Small intestine (tissue), 7 donors: ENCODE measurements around the gene LETMD1. TPM values are rescaled to one million over a fixed set of nuclear protein-coding genes. Genes with fewer than 3 reads are reported as not detected.
"Not testable (repeated sequence)": the region's sequence is repeated elsewhere in the genome, so short reads cannot be mapped to it uniquely, and the experiment has no call there.

ENCODE experiments used
- DNase-seq, 2 donors: peaks; one replicate each; pipeline versions ENCODE4 v3.0.0 to v3.0.0-alpha.2; 2013
- FAIRE-seq: peaks from 2 replicates; lab custom pipeline; 2012; peaks lifted over from hg19 to GRCh38; lab: Jason Lieb, UNC
- H3K27ac ChIP-seq, 3 donors: one replicate each; pipeline ENCODE4 v1.5.1; 2013; ENCODE audit warnings: low read length in 2 of 3, mild to moderate bottlenecking in 2 of 3, control low read depth in 1 of 3, inconsistent platforms in 1 of 3, low read depth in 1 of 3, moderate library complexity in 1 of 3
- H3K27me3 ChIP-seq, 3 donors: one replicate each; pipeline ENCODE4 v1.6.1; 2013; ENCODE audit warnings: low read length in 3 of 3, inconsistent platforms in 1 of 3; ENCODE audit not compliant: control insufficient read depth in 3 of 3, insufficient read depth in 3 of 3
- H3K36me3 ChIP-seq, 3 donors: one replicate each; pipeline ENCODE4 v1.6.1; 2013; ENCODE audit warnings: low read length in 3 of 3, inconsistent platforms in 1 of 3, low read depth in 1 of 3, mild to moderate bottlenecking in 1 of 3, moderate library complexity in 1 of 3; ENCODE audit not compliant: control insufficient read depth in 3 of 3, insufficient read depth in 2 of 3
- H3K4me1 ChIP-seq, 3 donors: one replicate each; pipeline ENCODE4 v1.6.1; 2013; ENCODE audit warnings: low read length in 2 of 3, inconsistent platforms in 1 of 3, low read depth in 1 of 3, mild to moderate bottlenecking in 1 of 3, moderate library complexity in 1 of 3; ENCODE audit not compliant: control insufficient read depth in 3 of 3, insufficient read depth in 2 of 3
- H3K4me3 ChIP-seq, 3 donors: one replicate each; pipeline ENCODE4 v1.5.1; 2013; ENCODE audit warnings: low read length in 3 of 3, control low read depth in 1 of 3, inconsistent platforms in 1 of 3, low read depth in 1 of 3, mild to moderate bottlenecking in 1 of 3, moderate library complexity in 1 of 3
- H3K9me3 ChIP-seq, 2 donors: one replicate each; pipeline ENCODE4 v1.6.1; 2013; ENCODE audit warnings: low read depth in 1 of 2, low read length in 1 of 2; ENCODE audit not compliant: control insufficient read depth in 2 of 2, insufficient read depth in 1 of 2
- WGBS, 3 donors: extraction: QIAGEN DNeasy Blood & Tissue Kit; methylation state at CpG; one replicate each; pipeline ENCODE4 v1.1.7; 2013; 5-methylcytosine and 5-hydroxymethylcytosine counted together
- polyA plus RNA-seq, 4 donors: library from polyadenylated mRNA; stranded (reverse) in 3 of 4; unstranded in 1 of 4; fragments of 200-250 nt in 3 of 4; fragments of 120-200 nt in 1 of 4; gene quantifications; one replicate each; pipeline versions ENCODE4 v1.2.1 to v1.2.3, GENCODE V29; 2013
- donor health status: healthy with polysubstance abuse.
- donor health status: control.
- donor health status: control.
- donor health status: Bipolar disorder and iron deficiency.
- donor health status: healthy.

The LETMD1 gene
- polyA plus RNA-seq, 4 donors: 74.7 to 173 (median 85.6) TPM

DNA sequence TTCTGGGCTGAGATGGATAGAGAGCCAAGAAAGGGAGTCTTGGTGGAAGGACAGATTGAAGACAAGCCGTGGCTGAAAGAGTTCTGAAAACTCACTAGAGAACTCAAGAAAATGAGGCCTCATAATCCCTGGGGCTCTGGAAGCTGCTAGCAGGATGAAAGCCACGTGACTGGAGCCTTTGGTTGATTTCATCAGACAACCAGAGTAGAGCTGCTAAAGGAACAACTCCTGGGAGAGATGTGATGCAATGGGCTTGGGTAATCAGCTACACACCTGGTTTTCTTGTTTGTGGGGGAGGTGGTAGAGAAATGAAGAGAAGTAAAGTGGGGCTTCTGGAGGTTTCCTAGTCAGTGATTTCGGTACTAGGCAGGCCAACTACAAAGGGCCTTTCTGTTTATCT is 21.9 kb downstream of the LETMD1 start:
- no peak overlapping the region for H3K4me3 ChIP-seq
- WGBS, 3 donors: 92 to 98% (median 93%) methylated on average over 3 of the region's 3 CpGs
- no peak for FAIRE-seq
- no peaks in the 10 kb centered on the region for H3K4me1 ChIP-seq
- no peak overlapping the region for H3K27ac ChIP-seq
- peak in 1 of 2 donors; percentile 60 for DNase-seq
- H3K36me3 ChIP-seq: peaks cover 0 to 61% (median 15%) of the 10 kb centered on the region in 3 donors
- no peaks in the 10 kb centered on the region for H3K27me3 ChIP-seq
- H3K9me3 ChIP-seq: no peaks in the 10 kb centered on the region

GRCh38 chr12:51071663-51072062 is 23.5 kb downstream of the LETMD1 start:
- DNase-seq (no peak), FAIRE-seq (no peak)
- no peaks in the 10 kb centered on the region for H3K4me1 ChIP-seq
- H3K27me3 ChIP-seq: no peaks in the 10 kb centered on the region
- no peak overlapping the region for H3K27ac ChIP-seq
- no peaks in the 10 kb centered on the region for H3K9me3 ChIP-seq
- no peak overlapping the region for H3K4me3 ChIP-seq
- WGBS, 3 donors: 82 to 90% (median 89%) methylated on average over 2 of the region's 2 CpGs
- peaks cover 3 to 59% (median 16%) of the 10 kb centered on the region in 3 donors for H3K36me3 ChIP-seq

- H3K4me3 ChIP-seq: no peak overlapping the region
- H3K27ac ChIP-seq: no peak overlapping the region
- H3K27me3 ChIP-seq: no peaks in the 10 kb centered on the region
- no peaks in the 10 kb centered on the region for H3K4me1 ChIP-seq
- DNase-seq (no peak), FAIRE-seq (no peak)
- H3K36me3 ChIP-seq: peaks cover 3 to 36% (median 10%) of the 10 kb centered on the region in 3 donors
- 92 to 99% (median 98%) methylated on average over 5 of the region's 5 CpGs for WGBS, 3 donors
- no peaks in the 10 kb centered on the region for H3K9me3 ChIP-seq
Measured at GRCh38 chr12:51075390-51075789, 27.3 kb downstream of the LETMD1 start.

- Histone ChIP-seq H3K4me1 (no peaks in the 10 kb centered on the region), H3K4me3 (no peak overlapping the region), H3K27ac (peak overlapping the region in 1 of 3 donors; percentile 5), H3K27me3 (no peaks in the 10 kb centered on the region), H3K9me3 (no peaks in the 10 kb centered on the region), H3K36me3 (peaks cover 3 to 28% (median 10%) of the 10 kb centered on the region in 3 donors)
- WGBS, 3 donors: 76 to 94% (median 84%) methylated on average over 10 of the region's 10 CpGs
- DNase-seq (no peak), FAIRE-seq (no peak)
Measured at GRCh38 chr12:51076236-51076930, 28.3 kb downstream of the LETMD1 start.

GRCh38 chr12:51077930-51078329 is 29.8 kb downstream of the LETMD1 start:
- Histone ChIP-seq H3K4me1 (peaks cover 0 to 5% (median 0%) of the 10 kb centered on the region in 3 donors), H3K27ac (no peak overlapping the region), H3K36me3 (peaks cover 3 to 20% (median 5%) of the 10 kb centered on the region in 3 donors), H3K4me3 (no peak overlapping the region), H3K27me3 (no peaks in the 10 kb centered on the region), H3K9me3 (no peaks in the 10 kb centered on the region)
- DNase-seq: no peak
- WGBS, 3 donors: 67 to 76% (median 67%) methylated on average over 5 of the region's 5 CpGs
- no peak for FAIRE-seq

DNA sequence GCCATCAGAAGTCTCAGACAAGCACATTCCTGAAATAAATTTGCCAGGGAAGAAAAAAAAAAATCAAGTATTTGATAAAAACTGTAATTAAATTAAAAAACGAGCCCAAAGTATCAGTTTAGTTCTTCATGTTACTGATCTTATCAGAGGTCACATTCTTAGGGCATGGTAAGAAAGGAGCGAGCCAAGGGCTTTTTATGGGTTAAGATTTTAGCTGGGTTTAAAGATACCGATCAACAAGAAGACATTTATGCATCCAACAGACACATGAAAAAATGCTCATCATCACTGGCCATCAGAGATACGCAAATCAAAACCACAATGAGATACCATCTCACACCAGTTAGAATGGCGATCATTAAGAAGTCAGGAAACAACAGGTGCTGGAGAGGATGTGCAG is 30.2 kb downstream of the LETMD1 start:
- H3K4me1 ChIP-seq: not testable (repeated sequence)

DNA sequence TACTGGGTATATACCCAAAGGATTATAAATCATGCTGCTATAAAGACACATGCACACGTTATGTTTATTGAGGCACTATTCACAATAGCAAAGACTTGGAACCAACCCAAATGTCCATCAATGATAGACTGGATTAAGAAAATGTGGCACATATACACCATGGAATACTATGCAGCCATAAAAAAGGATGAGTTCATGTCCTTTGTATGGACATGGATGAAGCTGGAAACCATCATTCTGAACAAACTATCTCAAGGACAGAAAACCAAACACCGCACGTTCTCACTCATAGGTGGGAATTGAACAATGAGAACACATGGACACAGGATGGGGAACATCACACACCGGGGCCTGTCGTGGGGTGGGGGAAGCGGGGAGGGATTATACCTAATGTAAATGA is 30.7 kb downstream of the LETMD1 start:
- not testable (repeated sequence) for H3K4me3 ChIP-seq, H3K27me3 ChIP-seq, H3K27ac ChIP-seq, DNase-seq, H3K4me1 ChIP-seq, FAIRE-seq, H3K9me3 ChIP-seq
- 91 to 96% (median 94%) methylated on average over 6 of the region's 6 CpGs for WGBS, 3 donors
- H3K36me3 ChIP-seq: peaks cover 2 to 11% (median 3%) of the 10 kb centered on the region in 3 donors

More for the DNA sequence above, 30.2 kb downstream of the LETMD1 start:
- H3K27ac ChIP-seq, H3K27me3 ChIP-seq, H3K4me3 ChIP-seq, H3K9me3 ChIP-seq, DNase-seq, FAIRE-seq: not testable (repeated sequence)
- WGBS, 3 donors: 76 to 87% (median 84%) methylated on average over 5 of the region's 5 CpGs
- H3K36me3 ChIP-seq: peaks cover 3 to 16% (median 5%) of the 10 kb centered on the region in 3 donors

DNA sequence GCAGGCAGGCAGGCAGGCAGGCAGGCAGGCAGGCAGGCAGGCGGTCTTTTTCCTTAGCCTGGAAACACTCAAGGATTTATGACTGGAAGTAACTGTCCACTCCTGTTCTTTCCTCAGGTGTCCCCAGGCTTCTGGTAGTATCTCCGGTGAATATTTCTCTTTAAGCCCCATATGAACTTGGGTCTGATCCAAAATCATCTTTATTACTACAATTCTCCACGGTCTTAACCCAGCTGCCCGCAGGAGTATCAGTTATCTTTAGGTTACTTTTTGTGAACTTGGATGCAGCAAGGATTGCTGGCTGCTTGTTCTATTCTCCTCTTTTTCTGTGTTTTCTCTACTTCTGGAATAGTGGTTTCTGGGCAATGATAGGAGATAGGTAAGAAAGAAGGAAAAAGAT is 32.0 kb downstream of the LETMD1 start:
- Histone ChIP-seq H3K36me3 (peaks cover 2 to 9% (median 3%) of the 10 kb centered on the region in 3 donors), H3K27ac (no peak overlapping the region), H3K27me3 (no peaks in the 10 kb centered on the region), H3K9me3 (no peaks in the 10 kb centered on the region), H3K4me1 (peaks cover 0 to 5% (median 0%) of the 10 kb centered on the region in 3 donors), H3K4me3 (no peak overlapping the region)
- DNase-seq: no peak
- 21 to 61% (median 51%) methylated on average over 3 to 4 of the region's 4 CpGs for WGBS, 3 donors
- no peak for FAIRE-seq
